Liver (tissue), 3 donors: Measurements from ENCODE around the gene DMD.

Experiments used
- CTCF ChIP-seq: fragments of 150-350 bp; IDR thresholded peaks from 2 replicates; pipeline ENCODE4 v1.5.1; 2017; ENCODE audit warnings: improper control_type of control experiment, low read depth, low read length; ENCODE audit not compliant: missing input control
- MAX ChIP-seq: IDR thresholded peaks from 2 replicates; pipeline ENCODE4 v1.6.1; 2016; ENCODE audit warnings: antibody characterized with exemption
- SP1 ChIP-seq: IDR thresholded peaks from 2 replicates; pipeline ENCODE4 v1.6.1; 2018; ENCODE audit warnings: antibody characterized with exemption, mild to moderate bottlenecking
- YY1 ChIP-seq: IDR thresholded peaks from 2 replicates; pipeline ENCODE4 v1.6.1; 2016; ENCODE audit warnings: antibody characterized with exemption, mild to moderate bottlenecking
- donor health status: healthy.
- donor health status: healthy.

- TF ChIP-seq CTCF, result no peak
- no peak for TF ChIP-seq YY1
- no peak for TF ChIP-seq SP1
- no peak for TF ChIP-seq MAX
These were observed 2096.0 kb downstream of the DMD start for GRCh38 chrX:31115398-31115797.
